GM21786 (cell line): ENCODE results near the gene MAN1C1.
"Not testable (repeated sequence)": the region's sequence is repeated elsewhere in the genome, so short reads cannot be mapped to it uniquely, and the experiment has no call there.

Experiments
- ATAC-seq: cut with Tn5 transposase; IDR thresholded peaks from one replicate; pipeline ENCODE4 v1.9.1; 2021; ENCODE audit not compliant: unreplicated experiment

The MAN1C1 gene

DNA sequence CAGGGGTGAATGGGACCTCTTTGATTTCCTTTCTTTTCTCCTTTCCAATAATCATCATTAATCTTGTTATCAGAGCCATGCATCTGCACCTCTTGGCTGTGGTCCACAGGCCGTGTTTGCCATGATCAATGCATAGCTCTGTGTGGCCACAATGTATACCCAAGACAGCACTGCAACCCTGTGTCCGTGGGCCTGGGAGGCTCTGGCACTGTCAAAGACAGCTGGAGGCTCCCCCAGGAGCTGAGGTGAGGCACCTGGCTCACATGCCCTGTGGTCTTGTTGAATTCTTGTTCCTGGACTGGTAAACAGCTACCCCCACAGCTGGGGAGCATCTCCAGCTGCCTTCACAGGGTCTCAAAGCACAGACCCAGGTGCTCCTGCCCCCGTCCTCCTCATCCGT, 116.2 kb downstream of the MAN1C1 start:
- no peak for ATAC-seq

DNA sequence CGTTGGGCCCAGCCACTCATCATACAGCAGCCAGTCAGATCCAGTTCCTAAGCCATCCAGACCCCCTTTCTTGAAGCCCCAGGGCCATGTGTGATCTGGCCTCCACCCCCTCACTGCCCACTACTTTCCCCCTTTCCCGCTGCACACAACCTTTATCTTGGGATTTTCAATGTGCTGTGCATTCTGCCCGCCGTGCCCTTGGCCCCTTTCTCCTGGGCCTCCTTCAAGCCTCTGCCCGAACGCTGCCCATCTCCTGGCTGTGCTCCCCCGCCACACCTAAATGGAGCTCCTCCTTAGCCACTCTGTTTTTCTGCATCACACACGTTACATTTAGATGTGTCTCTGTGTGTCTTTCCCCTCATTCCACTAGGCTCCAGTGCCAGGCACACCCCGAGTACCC, 116.7 kb downstream of the MAN1C1 start:
- ATAC-seq, result no peak

DNA sequence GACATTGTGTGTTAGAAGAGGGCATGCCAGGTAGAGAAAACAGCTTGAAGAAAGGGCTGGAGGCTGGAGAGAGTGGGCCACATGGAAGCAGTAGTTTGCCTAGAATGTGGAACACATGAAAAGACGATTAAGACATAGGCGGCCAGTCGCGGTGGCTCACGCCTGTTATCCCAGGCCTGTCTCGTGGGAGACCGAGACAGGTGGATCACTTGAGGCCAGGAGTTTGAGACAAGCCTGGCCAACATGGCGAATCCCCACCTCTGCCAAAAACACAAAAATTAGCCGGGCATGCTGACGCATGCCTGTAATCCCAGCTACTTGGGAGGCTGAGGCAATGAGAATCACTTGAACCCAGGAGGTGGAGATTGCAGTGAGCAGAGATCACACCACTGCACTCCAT, 118.4 kb downstream of the MAN1C1 start:
- not testable (repeated sequence) for ATAC-seq

DNA sequence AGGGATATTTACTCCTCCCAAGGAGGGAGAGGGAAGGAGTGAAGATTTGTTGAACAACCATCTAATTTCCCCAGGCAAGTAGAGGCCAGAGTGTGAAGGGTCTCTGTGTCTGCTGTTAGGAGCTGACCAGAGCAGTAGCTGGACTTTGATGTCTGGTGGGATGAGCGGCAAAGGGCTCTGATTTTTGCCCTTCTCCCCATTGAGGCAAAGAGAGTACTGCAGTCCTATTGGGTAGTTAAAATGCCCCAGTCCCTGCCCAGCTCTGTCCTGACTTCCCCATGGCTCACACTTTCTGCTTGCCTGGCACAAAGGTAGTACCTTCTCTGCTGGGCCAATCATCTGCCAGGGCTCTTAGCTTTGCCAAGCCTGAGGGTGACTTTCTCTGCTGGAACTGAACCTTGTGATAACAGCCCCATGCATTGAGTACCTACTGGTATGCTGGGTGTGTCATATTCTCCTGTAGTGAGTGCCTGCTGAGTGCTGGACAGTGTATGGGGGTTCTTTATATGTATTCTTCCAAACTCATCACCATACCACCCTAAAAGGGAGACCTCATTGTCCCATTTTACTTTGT, 119.5 kb downstream of the MAN1C1 start:
- ATAC-seq, result no peak

DNA sequence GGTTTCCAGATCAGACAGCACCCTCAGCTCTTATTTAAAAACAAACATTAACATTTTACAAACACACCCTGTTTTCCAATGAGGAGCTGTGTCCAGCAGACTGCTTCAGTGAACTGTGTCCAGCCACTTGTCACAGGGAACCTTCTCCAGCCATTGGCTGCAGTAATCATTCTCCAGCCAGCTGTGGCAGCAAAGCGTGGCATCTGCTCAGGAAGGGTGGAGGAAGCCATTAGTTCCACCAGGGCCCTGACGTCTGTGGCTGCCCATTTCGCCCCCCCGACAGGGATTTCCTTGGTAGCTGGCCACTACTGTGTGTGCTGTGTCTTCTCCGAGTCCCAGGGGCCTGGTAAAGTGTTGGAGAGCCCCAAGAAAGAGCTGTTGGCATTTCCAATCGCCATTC, 120.5 kb downstream of the MAN1C1 start:
- no peak for ATAC-seq

DNA sequence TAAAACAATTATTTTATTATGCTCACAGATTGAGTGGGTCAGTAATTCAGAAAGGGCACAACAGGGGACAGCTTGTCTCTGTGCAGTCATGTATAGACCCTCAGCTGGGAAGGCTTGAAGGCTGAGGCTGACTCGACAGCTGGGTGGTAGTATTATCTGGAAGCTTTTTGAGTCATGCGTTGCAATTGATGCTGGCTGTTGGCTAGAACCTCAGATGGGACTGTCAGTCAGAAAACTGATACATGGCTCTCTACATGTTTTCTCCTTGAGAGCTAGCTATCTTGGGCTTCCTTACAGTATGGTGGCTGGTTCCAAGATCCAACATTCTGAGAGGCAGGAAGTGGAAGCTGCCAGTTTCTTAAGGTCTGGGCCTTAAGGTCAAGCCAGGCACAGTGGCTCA, 121.9 kb downstream of the MAN1C1 start:
- ATAC-seq, result no peak

DNA sequence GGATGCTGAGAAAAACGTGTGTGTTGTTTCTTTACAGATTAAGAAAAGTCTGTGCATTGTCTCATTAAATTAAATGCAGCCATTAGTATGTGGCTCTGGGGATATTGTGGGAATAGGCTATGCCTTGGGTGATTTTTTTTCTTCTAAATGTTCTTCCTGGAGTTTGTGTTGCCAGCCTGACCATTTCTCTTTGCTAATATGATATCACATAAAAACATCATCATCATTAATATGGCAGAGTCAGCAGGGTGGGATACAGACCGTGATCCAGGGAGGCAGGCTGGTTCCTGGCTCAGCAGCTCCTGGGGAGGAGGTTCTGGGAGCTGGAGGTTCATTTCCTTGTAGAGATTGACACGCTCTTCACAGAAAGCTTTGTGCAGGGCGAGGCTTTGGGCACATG, 122.8 kb downstream of the MAN1C1 start:
- no peak for ATAC-seq

DNA sequence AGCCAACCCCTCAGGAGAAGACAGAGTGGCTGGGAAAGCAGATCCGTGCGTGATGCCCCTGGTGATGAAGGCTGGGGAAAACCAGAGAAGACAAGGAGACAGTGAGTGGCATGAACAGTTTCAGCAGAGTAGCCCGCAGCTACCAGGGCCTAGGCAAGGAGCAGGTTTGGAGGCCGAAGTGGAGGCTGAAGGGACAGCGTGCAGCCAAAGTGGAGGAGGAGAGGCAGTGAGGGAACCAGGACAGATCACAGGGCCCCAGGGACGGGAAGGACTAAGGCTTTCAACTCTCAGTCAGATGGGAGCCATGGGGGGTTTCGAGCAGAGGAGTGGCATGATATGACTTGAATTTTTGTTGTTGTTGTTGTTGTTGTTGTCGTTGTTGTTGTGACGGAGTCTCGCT, 123.5 kb downstream of the MAN1C1 start:
- no peak for ATAC-seq

DNA sequence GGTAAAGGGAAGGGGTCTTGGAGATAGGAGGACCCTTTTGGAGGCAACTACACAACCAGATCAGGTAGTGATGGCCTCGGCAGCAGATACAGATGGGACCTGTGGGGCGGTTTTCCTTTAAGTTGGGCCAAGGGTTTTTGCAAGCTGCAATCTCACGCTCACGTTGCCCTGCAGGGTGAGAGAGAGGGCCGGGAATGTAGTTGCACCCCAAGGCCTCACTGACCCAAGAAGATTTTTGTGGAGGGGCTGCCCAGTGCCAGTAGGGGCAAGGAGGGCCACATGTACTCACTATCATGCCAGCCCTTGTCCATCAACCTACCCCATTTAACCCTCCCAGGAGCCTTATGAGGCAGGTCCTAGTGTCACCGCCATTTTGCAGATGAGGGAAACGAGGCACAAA, 125.7 kb downstream of the MAN1C1 start:
- no peak for ATAC-seq

DNA sequence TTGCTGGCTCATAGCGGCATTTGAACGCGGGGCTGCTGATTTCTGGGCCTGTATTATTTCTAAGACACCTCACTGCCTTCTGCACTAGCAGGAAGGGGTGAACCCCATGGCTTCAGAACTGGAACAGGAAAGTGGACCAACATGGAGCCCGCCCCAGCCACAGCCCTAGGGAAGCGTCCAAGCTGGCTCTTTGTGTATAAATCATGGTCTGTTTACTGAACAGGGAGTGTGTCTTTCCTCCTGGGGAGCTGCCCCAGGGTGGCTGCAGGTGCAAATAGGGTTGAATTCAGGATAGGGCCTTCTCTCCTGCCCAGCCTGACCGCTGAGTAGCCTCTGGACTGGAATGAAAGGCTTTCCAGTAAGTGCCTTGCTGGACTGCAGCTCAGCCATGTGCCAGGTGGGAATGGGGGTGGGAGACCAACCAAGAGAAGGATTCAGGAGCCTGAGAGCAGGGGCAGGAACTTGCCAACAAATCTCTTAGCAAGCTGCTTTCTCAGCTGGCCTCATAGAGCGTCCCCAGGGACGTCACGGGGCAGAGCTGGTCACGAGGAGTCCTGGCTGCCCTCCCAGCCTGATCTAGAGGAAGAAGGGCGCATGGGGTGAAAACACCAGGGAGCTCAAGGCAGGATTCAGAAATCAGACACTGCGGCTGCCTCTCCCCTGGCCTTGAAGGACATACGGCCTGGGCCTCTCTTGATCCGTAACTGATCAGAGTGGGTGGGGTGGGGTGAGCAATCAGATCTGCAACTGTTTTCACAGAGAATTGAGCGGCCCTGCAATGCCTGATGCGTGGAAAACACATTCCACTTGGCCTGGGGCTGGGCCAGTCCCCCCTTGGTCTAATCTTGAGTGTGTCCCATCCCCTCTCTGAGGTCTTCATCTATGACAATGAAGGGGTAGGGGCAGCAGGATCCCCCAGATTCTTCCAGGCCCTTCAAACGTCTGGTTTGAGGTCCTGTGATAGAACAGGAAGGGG, 126.9 kb downstream of the MAN1C1 start:
- ATAC-seq, result no peak

DNA sequence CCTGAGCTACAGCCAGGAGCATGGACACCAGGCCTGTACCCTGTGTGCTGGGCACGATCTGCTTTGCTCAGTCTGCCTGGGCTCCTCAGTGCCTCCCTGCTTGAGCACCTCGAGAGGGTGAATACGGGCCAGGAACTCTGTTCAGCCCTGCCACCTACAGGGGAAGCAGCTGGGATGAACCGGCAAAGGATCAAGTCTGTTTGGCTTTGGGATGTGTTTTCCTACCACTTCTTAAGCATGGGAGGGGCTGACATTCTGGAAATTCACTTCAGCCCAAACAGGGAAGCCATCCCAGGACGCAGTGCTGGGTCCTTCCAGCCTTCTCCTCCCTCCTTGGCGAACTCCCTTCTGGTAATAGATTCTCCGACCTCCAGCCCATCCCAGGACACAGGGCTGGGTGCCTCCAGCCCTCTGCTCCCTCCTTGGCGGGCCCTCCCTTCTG, 127.6 kb downstream of the MAN1C1 start:
- no peak for ATAC-seq

DNA sequence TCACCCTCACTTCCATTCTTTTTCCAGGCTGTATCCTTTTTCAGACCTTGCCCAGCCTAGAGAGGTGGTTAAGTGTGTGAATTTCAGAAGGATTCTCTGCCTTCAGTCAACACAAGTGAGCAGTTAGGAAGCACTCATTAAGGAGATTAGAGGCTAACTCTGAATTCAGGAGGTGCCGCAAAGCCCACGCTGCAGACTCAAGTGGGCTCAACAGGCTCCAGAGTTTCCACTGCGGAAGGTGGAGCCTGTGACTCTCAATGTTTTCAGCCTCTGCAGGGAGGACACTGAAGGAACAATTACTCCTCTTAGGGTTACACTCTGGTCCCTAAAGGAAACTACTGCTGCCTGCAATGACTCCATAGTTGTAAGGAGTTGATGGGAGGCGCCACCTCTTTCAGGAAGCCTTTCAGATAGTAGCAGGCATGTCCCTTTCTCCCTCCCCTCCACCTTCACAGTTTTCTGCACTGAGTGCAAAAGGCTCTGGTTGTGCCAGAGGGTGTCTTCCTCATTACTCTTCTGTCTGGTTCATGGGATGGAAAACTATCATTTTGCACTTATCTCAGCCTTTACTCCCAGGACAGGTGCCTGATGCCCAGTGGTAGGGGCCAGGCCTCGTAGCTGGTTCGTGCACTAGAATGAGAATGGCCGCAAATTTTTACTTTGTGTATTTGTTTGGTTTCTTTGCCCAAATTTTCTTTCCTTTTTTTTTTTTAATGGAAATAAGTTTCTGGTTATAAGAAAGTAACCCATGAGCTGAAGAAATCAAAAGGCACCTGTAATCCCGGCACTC, 128.2 kb downstream of the MAN1C1 start:
- no peak for ATAC-seq

DNA sequence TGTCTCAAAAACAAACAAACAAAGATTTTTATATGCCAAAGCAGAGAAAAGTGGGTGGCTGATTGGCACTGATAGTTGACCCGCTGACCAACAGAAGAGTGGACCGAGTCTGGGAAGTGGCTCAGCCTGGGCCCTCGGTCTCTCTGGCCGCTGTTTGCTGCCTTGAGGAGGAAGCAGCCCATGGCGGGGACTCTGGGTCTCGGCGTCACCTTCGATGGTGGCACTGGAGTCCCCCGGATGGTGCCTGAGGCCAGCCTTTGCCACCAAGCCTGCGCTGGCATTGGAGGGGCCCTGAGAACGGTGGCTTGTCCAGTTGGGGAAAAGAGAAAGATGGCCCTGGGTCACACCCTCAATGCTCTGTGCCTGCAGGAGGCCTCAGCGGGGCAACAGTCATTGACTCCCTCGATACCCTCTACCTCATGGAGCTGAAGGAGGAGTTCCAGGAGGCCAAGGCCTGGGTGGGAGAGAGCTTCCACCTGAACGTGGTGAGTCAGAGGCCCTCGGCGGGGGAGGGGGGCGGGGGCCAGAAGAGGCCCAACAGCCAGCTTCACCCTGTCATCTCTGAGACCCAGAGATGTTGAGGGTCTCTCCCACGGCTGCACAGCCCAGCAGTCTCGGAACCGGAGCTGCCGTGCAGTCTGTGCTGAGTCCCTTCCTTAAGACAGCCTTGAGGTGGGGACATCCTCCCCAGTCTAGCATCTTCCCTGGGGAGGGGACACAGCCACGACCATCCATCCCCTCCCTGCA, 129.9 kb downstream of the MAN1C1 start:
- no peak for ATAC-seq

DNA sequence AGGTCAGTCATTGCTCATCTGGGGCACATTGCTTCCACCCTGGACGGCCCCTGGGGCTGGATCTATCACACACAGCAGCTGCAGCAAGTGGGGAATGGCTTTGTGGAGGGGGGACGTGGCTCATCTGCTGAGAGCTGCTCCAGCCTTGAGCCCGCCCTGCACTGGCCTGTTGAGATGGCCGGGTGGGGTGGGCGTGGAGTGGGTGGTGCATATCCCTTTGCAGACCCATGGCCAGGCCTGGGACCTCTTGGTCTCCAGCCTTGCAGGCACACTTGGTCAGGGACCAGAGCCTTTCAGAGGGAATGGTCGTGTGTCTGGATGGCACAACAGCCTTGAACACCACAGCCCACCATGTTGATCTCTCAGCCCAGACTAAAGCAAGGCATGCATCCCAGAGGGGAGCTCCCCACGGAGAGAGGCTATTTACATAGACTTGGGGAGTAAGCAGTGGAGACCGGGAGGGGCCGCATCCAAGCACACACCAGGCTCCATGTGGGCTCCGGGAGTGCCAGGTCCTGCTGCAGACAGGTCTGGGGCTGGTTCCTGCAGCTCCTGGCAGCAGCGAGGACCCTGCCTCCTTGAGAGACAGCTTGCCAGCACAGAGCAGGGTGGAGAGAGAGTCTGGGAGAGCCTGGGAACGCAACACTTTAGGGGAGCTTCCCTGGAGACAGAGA, 130.6 kb downstream of the MAN1C1 start:
- no peak for ATAC-seq

DNA sequence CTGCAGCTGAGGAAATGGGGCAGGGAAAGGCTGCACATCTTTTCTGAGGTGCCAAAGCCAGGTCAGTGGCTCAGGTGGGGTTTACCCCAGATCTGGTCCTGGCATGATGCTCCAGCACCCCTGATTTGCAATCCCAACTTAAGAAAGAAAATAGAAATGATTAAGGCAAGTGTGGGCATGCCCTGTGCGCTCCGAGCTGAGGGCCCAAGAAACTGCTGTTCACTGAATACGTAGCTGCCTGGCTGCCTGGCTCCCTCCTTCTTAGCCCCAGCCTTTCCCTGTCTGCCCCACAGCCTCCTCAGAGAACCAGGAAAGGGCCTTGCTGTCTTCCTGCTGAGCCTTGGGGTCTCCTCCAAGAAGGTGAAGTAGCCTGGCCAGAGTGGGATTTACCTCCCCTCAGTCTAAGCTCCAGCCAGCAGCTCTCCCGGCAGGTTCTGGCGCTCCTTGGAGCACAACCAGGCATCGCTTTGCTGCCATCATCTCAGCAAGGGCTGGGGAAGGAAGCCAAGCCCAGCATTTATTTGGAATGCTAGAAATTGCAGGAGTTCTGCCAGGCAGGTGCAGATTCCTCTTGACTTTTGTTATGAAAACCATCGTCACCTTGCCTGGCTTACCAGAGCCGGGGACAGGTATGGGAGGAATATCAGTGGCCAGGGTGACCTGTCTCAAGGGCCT, 132.1 kb downstream of the MAN1C1 start:
- no peak for ATAC-seq

DNA sequence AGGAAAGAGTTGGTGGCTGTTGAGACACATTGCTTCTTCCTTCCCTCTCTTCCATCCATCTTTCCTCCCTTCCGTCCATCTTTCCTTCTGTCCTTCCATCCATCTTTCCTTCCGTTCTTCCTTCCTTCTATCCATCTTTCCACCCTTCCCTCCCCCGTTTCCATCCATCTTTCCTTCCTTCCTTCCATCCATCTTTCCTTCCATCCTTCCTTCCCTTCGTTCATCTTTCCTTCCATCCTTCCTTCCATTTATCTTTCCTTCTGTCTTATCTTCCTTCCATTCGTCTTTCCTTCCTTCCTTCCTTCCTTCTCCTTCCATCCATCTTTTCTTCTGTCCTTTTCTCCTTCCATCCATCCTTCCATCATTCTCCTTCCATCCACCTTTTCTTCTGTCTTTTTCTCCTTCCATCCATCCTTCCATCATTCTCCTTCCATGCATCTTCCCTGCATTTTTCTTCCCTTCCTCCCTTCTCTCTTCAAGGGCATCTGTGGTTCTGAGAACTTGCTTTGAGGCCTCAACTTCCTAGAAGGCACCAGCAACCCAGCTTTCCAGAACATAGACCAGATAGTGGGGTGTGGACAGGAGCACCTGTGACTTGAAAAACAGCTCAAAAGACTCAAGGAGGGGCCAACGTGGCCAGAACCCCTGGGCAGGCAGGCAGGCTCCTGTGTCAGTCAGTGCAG, 134.5 kb downstream of the MAN1C1 start:
- no peak for ATAC-seq

DNA sequence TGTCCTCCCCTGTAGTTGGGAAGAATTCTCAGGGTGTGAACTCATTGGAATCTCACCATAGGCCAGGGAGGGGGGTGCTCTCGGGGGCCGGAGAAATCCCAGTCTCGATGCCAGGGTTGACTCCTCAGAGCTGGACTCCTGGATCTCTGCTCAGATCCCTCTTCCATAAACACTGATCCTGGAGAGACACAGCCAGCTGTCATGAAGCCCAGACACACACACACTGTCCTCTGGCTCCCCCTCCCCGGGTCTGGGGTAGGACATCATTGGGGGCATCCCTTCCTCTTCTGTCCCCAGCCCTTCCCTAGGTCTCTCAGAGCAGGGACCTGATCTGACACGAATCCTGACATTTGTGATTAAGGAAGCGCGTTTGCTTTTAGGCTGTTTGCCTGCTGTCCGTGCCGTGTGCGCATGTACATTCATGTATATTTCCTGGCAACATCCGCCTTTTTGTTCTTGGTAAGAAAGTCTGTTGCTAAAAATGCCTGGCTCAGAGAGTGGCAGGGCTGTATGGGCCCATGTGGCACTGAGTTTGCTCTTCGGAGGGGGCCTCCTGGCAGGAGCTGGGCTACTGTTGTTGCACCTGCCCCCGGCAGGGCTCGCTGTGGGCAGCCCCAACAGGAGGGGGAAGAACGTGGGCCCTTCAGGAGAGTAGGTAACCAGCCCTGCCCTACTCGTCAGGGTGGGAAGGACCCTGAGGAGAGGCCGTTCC, 138.0 kb downstream of the MAN1C1 start:
- no peak for ATAC-seq

DNA sequence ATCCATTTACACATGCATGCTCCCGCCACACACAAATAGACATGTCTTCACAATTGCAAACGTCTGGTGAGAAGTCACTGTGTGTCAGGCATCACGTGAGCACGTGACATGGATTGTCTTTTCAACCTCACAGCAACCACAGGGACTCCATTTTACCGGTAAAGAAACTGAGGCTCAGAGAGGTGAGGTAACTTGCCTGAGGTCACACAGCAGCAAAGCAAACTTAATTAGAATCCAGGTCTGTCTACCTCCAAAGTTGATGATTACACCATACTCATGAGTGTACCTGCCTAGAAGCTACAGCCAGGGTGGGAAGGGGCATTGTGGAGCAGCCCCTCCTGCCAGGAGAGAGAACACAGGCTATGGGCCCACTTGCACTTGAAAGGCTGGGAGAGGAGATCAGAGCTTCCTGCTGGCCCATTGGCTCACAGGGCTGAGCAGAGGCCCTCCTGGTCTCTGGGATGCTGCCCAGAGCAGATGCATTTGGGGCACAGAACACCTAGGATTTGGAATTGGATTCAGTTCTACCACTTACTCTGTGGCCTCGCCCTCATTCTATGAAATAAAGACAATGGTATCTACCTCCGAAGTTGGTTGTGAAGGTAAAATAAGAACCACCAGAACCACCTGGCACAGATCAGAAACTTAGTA, 139.0 kb downstream of the MAN1C1 start:
- ATAC-seq, result no peak
